Left lung (tissue), 10 donors: ENCODE data around the gene ADNP2. TPM values are rescaled to one million over a fixed set of nuclear protein-coding genes. Genes with fewer than 3 reads are reported as not detected.

Experiments used
- ATAC-seq: fragments of 200-7000 bp; cut with Tn5 transposase; one replicate; pipeline ENCODE4 v1.9.1; 2020; ENCODE audit warnings: moderate library complexity
- DNase-seq, 4 donors: peaks; one replicate each; pipeline ENCODE4 v3.0.0-alpha.2; 2013 to 2020
- H3K27ac ChIP-seq, 2 donors: fragments of 200-600 bp; sonication (generic) in 1 of 2; one replicate each; pipeline versions ENCODE4 v1.5.0 to v1.8.0; 2020 to 2021
- H3K27me3 ChIP-seq, 2 donors: fragments of 200-600 bp; sonication (generic) in 1 of 2; one replicate each; pipeline versions ENCODE4 v1.5.0 to v1.8.0; 2020 to 2021
- H3K36me3 ChIP-seq, 2 donors: fragments of 200-600 bp; sonication (generic) in 1 of 2; one replicate each; pipeline versions ENCODE4 v1.5.0 to v1.8.0; 2020 to 2021
- H3K4me1 ChIP-seq, 2 donors: fragments of 200-600 bp; one replicate each; pipeline ENCODE4 v1.8.0; 2021
- H3K4me3 ChIP-seq, 2 donors: fragments of 200-600 bp; sonication (generic) in 1 of 2; one replicate each; pipeline versions ENCODE4 v1.5.0 to v1.8.0; 2020 to 2021; ENCODE audit warnings: mild to moderate bottlenecking in 1 of 2
- H3K9me3 ChIP-seq, 2 donors: fragments of 200-600 bp; sonication (generic) in 1 of 2; one replicate each; pipeline versions ENCODE4 v1.5.0 to v1.8.0; 2020 to 2021
- intact Hi-C, 2 donors: fragments of 100-400 bp; cut with DNase I; formaldehyde crosslinking; loops; one replicate each; pipeline versions ENCODE4 v1.11.2 to v1.14.2; 2022
- polyA plus RNA-seq, 6 donors: library from polyadenylated mRNA; unstranded; fragments of 120-200 nt; gene quantifications; one replicate each; pipeline ENCODE4 v1.2.1, GENCODE V29; 2013; ENCODE audit not compliant: insufficient read length in 6 of 6
- total RNA-seq, 2 donors: library from RNA; stranded (reverse); fragmentation: NEBNext Ultra II Directional; extraction: Animal tissue kit (Norgen Biotek cat#: 25700); gene quantifications; one replicate each; pipeline ENCODE4 v1.2.1, GENCODE V29; 2021
- TF ChIP-seq, protein P1 (sequence below), 2 donors: fragments of 200-600 bp; sonication (generic) in 1 of 2; IDR thresholded peaks; one replicate each; pipeline versions ENCODE4 v1.5.0 to v1.8.0; 2021; ENCODE audit warnings: antibody characterized with exemption in 2 of 2
- donor health status: DM: no; HTN: yes; CAD: no.
- donor health status: DM: no; HTN: no; CAD: no.

Gene ADNP2
- total and polyA plus RNA-seq, 8 donors = 13.5 to 22.6 (median 19.6) TPM

DNA sequence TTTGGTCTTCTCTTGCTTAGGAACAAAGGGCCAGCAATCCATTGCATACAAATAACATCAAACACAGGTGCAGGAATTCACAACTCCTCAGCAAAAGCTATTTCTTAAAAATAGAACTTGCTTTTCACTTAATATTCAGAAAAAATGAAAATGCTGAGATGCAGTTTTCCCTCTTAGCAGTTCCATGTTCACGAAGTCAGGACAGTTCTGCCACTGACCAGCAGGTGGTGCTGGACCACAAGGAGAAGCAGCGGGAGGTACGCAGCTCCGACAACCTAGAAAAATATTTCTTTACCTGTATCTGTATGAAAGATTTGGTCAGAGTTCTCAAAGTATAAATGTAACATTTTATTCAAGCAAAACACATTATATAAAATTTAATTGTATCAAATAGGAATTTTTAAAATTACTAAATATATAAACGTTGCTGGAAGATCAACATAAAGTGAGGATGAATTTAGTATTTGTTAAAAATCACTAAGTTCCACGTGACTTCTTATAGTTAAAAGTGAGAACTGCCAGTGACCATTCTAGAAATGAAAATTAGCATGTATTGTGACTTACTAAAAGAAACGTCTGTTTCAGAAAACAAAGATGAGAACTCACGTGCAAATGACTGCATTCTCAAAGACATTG lies 48.8 kb downstream of the ADNP2 start:
- Histone ChIP-seq H3K36me3 (peaks cover 0 to 7% of the 10 kb centered on the region in 2 donors), H3K4me1 (peaks cover 0 to 4% of the 10 kb centered on the region in 2 donors), H3K27ac (no peak overlapping the region), H3K4me3 (no peak overlapping the region), H3K9me3 (no peaks in the 10 kb centered on the region), H3K27me3 (peaks cover 0 to 14% of the 10 kb centered on the region in 2 donors)
- intact Hi-C loops = no loop called here
- peak; percentile 82 for ATAC-seq
- TF ChIP-seq, protein P1, sequence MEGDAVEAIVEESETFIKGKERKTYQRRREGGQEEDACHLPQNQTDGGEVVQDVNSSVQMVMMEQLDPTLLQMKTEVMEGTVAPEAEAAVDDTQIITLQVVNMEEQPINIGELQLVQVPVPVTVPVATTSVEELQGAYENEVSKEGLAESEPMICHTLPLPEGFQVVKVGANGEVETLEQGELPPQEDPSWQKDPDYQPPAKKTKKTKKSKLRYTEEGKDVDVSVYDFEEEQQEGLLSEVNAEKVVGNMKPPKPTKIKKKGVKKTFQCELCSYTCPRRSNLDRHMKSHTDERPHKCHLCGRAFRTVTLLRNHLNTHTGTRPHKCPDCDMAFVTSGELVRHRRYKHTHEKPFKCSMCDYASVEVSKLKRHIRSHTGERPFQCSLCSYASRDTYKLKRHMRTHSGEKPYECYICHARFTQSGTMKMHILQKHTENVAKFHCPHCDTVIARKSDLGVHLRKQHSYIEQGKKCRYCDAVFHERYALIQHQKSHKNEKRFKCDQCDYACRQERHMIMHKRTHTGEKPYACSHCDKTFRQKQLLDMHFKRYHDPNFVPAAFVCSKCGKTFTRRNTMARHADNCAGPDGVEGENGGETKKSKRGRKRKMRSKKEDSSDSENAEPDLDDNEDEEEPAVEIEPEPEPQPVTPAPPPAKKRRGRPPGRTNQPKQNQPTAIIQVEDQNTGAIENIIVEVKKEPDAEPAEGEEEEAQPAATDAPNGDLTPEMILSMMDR (IDR thresholded peaks at IDR 0.05) = peak; percentile 91 to 95
- peak; percentile 54 to 83 (median 74) for DNase-seq

DNA sequence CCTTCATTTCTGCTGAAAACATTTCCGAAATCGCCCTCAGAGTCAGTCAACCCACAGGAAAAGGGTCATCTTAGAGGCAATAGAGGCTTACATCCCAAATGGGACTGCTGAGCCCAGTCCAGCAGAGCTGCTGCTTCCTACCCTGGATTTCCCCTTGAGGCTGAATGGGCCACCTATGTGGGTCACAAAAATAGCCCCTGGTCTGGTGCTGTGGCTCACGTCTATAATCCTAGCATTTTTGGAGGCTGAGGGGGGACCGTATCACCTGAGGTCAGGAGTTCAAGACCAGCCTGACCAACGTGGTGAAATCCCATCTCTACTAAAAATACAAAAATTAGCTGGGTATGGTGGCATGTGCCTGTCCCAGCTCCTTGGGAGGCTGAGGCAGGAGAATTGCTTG lies 49.3 kb downstream of the ADNP2 start:
- no peak for ATAC-seq
- H3K27ac ChIP-seq = no peak overlapping the region
- intact Hi-C loops = no loop called here
- H3K4me3 ChIP-seq = no peak overlapping the region
- peaks cover 0 to 4% of the 10 kb centered on the region in 2 donors for H3K4me1 ChIP-seq
- peaks cover 0 to 14% of the 10 kb centered on the region in 2 donors for H3K27me3 ChIP-seq
- peaks cover 0 to 7% of the 10 kb centered on the region in 2 donors for H3K36me3 ChIP-seq
- TF ChIP-seq, protein P1 (IDR thresholded peaks at IDR 0.05) = no peak
- no peak for DNase-seq
- no peaks in the 10 kb centered on the region for H3K9me3 ChIP-seq

DNA sequence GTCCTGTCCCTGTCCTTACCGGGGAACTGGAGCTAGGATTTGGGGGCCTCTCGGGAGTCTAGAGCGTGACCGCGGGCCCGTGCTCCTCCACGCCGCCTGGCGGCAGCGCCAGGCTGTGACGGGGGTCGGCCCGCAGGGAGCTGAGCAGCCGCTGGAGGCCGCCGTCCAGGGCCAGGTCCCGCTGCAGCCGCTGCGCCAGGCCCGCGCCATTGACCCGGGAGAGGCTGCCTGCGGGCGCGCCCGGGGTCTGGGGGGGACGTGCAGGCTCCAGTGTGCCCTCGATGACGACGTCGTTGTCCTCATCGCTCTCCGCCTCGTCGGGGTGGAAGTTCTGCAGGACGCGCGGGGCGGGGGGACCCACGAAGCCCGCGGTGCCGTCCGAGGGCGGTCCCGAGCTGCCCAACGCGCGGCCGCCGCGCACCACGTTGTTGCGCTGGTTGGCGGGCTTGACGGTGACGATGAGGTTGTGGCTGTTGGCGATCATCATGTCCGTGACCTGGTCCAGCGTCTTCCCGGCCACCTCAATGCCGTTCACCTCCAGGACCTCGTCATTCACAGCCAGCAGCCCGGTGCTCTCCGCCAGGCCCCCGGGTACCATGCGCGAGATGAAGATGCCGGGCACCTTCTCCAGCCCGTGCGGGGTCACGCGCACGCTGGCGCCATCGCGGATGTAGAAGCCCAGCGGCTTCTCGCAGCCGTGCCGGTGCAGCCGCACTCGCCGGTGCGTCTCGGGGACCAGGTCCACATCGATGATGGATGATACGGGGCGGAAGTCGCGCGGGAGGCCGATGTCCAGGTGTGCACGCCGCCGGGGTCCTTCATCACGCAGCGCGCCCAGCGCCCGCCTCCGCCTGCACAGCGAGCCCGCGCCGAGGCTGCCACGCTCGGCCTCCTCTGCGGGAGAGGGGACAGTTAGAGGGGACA lies 50.9 kb downstream of the ADNP2 start:
- H3K27ac ChIP-seq = no peak overlapping the region
- peaks cover 0 to 14% of the 10 kb centered on the region in 2 donors for H3K27me3 ChIP-seq
- peaks cover 0 to 7% of the 10 kb centered on the region in 2 donors for H3K36me3 ChIP-seq
- ATAC-seq (peak; percentile 92), DNase-seq (peak in 1 of 4 donors; percentile 81)
- peaks cover 0 to 4% of the 10 kb centered on the region in 2 donors for H3K4me1 ChIP-seq
- TF ChIP-seq, protein P1 (IDR thresholded peaks at IDR 0.05) = peak; percentile 41 to 54
- peaks cover 0 to 16% of the 10 kb centered on the region in 2 donors for H3K9me3 ChIP-seq
- no peak overlapping the region for H3K4me3 ChIP-seq
- intact Hi-C loops = no loop called here

DNA sequence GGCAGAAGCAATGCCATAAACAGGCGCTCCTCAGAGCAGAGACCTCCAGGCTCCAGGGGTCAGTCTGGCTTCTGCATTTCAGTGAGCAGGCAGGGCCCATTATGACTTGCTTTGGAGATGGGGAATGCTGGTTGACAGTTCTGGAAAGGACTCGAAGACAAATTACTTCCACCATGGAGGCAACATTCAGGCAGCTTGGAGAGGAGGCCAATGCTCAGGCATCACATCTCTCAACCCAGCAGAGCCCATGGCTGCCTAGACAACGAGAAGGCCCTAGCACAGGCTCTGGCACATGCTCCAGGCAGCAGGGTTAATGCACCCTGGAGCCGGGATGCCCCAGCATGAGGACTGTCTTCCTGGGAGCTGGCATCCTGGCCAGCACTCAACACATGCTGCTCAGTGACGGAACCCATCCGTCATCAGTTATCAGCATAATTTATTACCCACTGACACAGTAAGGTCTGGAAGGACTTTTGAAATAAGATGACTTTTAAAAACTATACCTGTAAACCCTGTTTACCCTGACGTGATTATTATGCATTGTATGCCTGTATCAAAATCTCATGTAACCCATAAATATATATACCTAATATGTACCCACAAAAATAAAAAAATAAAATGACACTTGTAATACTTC lies 52.8 kb downstream of the ADNP2 start:
- DNase-seq = no peak
- TF ChIP-seq, protein P1 (IDR thresholded peaks at IDR 0.05) = no peak
- Histone ChIP-seq H3K4me1 (peaks cover 0 to 4% of the 10 kb centered on the region in 2 donors), H3K27me3 (peaks cover 0 to 14% of the 10 kb centered on the region in 2 donors), H3K27ac (no peak overlapping the region), H3K36me3 (peaks cover 0 to 7% of the 10 kb centered on the region in 2 donors), H3K4me3 (no peak overlapping the region), H3K9me3 (peaks cover 0 to 18% of the 10 kb centered on the region in 2 donors)
- ATAC-seq = no peak
- intact Hi-C loops = no loop called here
